GM12873 (cell line): ENCODE data around the gene NIT1.

Source experiments
- TF ChIP-seq, protein P1 (sequence below): IDR thresholded peaks from 2 replicates; pipeline ENCODE4 v1.5.1; 2012; ENCODE audit warnings: low read depth, mild to moderate bottlenecking, moderate library complexity, low read length, control low read depth; ENCODE audit not compliant: insufficient read depth; ENCODE audit errors: missing control alignments

The NIT1 gene

DNA sequence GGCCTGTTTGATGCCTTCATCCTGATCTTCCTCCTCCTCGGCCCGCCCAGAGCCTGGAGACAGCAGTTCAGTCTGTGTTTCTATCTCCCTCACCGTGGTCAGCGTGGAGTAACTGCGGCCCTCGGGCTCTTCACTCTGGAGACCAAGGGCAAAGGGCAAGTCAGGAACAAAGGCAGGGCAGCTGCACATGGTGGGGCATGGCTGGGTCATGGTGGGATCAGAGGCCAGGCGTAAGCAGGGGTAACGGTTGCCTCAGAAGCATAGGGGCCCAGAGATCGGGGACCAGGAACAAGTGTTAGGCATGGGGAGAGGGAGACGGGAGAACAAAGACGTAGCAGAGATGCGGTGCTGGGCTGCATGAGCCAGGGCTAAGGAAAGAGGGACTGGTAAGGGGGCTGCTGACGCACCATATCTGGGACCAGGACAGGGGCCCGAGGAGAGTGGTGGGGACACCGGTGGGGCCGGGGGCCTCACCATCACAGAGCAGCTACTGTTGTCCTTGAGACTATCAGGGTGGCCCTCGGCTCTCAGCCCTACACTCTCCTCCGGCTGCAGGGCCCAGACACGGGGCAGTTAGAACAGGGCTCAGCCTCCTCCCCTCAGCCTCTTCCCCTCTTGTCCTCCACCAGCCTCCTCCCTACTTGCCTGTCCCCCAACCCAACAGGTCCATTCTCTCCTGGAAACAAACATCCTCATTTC is 45.0 kb upstream of the NIT1 start:
- TF ChIP-seq, protein P1, sequence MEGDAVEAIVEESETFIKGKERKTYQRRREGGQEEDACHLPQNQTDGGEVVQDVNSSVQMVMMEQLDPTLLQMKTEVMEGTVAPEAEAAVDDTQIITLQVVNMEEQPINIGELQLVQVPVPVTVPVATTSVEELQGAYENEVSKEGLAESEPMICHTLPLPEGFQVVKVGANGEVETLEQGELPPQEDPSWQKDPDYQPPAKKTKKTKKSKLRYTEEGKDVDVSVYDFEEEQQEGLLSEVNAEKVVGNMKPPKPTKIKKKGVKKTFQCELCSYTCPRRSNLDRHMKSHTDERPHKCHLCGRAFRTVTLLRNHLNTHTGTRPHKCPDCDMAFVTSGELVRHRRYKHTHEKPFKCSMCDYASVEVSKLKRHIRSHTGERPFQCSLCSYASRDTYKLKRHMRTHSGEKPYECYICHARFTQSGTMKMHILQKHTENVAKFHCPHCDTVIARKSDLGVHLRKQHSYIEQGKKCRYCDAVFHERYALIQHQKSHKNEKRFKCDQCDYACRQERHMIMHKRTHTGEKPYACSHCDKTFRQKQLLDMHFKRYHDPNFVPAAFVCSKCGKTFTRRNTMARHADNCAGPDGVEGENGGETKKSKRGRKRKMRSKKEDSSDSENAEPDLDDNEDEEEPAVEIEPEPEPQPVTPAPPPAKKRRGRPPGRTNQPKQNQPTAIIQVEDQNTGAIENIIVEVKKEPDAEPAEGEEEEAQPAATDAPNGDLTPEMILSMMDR: no peak

DNA sequence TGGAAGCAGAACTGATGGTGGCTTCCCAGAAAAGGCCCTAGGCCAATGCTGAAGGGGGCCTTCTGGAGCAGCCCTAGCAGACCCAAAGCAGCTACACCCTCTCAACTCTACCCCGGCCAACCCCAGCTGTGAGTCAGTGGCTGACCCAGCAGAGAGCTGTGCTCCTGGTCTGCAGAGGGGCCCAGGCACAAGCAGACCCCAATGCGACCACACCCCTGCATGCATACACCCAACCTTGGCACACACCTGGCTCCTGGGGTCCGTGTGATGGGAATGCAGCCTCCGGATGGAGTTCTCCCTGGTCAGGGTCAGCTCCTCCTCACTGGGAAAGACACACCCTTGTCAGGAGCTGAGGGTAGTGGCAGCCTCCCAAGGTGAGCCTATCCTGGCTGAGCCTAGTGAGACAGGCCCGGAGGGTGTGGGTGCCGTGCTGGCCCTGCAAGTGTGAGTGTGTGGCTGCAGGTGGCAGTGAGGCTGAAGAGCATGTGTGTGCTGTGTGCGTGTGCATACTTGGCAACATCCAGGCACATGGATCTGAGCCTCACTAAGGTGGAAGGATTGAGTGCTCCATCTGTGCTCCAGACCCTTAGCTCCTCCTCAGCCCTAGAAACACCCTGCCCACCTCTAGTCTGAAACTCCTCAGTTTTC is 44.3 kb upstream of the NIT1 start:
- TF ChIP-seq, protein P1: peak; percentile 16

DNA sequence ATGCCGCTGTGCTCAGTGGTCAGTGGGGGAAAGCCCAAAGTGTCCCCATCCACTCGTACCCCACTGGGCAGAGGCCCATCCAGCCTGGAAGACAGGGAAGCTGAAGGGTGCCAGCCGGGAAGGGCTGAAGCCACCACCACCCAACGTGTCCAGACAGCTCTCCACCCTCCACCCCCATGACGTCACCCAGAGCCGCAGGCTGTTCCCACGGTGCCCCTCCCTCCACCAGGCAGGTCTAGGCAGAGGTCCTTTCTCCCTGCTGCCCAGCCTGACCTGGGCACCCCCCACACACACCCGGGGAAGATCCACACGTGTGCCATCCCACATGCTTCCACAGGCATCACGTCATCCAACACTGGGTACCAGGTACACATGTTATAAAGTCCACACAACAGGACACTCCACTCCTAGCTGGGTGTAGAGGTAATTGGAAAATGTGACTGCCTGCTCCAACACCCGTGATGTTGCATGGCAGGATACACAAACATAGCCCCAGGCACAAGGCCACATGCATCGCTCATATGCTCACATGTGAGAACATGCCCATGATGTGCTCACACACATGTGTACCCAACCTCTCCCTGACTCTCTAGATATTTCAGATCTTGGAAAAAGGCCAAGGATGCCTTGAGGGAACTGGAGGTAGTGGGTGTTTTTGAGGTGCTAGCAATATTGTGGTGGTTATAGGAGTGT is 43.1 kb upstream of the NIT1 start:
- TF ChIP-seq, protein P1: no peak

DNA sequence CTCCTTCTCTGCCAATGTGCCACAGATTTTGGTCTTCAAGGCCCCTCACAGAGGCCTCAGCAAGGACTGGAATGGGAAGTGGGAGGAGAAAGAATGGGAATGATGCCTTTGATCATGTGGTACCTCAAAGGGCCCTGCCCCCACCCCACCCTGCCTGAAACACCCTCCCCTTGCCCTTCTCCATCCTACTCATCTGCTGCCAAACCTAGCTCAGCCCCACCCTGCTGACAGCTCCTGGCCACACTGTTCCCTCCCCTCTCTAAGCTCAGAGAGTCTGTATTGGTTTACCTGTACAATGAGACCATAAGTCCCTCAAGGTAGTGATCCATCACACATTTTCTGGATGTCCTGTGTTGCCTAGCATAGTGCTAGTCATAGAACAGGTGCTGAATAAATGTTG is 41.5 kb upstream of the NIT1 start:
- TF ChIP-seq, protein P1: no peak

DNA sequence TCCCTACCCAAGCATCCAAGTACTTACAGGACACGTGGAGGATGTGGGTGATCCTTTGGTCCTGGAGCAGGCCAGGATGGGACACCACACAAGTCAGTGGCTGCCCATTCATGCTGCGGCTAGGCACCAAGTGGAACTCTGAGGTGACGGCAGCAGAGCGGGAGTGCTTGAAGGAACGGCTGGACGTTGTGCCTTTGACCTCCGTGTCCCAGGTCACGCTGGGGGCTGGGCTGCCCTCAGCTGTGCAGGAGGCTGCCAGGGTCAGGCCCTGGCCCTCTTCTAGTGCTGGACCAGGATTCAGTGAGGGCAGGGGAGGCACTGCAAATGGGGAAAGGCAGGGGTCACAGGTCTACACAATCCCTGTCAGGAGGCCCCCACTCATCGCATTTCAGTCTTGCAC is 40.5 kb upstream of the NIT1 start:
- TF ChIP-seq, protein P1: no peak

DNA sequence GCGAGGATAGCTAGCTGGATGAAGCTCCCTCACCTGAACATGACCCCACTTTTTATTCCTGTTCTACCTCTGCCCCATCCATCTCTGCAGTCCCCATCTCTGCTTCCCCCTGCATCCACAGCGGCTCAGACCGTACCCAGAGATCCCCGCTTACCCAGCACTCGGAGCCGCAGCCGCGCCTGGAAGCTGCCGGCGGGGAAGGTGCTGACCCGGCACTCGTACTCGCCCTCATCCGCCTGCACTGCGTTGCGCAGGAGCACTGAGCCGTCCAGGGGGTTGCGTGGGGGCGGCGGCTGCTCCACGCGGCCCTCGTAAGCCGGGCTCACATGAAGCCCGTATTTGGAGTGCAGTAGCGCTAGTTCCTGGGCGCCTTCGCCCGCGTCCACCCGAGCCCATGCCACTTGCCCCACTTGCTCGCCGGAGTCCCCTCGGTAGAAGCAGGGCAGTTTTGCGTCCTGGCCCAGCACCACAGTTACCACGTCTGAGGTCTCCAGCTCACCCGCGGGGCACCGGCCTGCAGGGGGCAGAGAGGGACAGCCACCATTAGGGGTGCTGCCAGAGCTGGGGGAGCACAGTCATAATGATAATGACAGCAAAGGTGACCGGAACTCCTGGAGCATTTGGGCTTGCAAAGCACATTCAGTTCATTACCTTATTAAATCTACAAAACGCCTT is 38.3 kb upstream of the NIT1 start:
- TF ChIP-seq, protein P1: peak; percentile 14
